IMR-90 (cell line): ENCODE results near the gene PLD2. TPM values are rescaled to one million over a fixed set of nuclear protein-coding genes. Genes with fewer than 3 reads are reported as not detected.
"Not testable (repeated sequence)": the region's sequence is repeated elsewhere in the genome, so short reads cannot be mapped to it uniquely, and the experiment has no call there.

Source experiments
- ATAC-seq: fragments of 200-7000 bp; cut with Tn5 transposase; 2 replicates; pipeline ENCODE4 v1.9.1; 2020; ENCODE audit warnings: low read depth, mild to moderate bottlenecking, moderate library complexity
- BruUV-seq: library from RNA; stranded (reverse); fragments of 400-500 nt; replicated peaks from 2 replicates; lab custom pipeline; 2021; lab: Mats Ljungman, UMichigan
- CTCF ChIA-PET: fragments of 300-600 bp; formaldehyde crosslinking; extraction: SDS; loops from one replicate; lab custom pipeline; 2021; ENCODE audit warnings: antibody characterized with exemption; lab: Yijun Ruan, JAX
- POLR2A ChIA-PET: fragments of 300-600 bp; sonication (Branson Sonifier 250); formaldehyde crosslinking; loops from one replicate; lab custom pipeline; 2022; ENCODE audit warnings: antibody characterized with exemption; ENCODE audit not compliant: unreplicated experiment; lab: Charles Lee
- DNase-seq: peaks from one replicate; pipeline ENCODE4 v3.0.0; 2013
- H2AFZ ChIP-seq: replicated peaks from 2 replicates; pipeline ENCODE3; 2013; ENCODE audit warnings: low read length, mild to moderate bottlenecking; ENCODE audit not compliant: poor library complexity
- H2AK5ac ChIP-seq: 2 replicates; pipeline ENCODE4 v1.6.1; 2013; ENCODE audit warnings: low read depth, low read length, inconsistent platforms
- H2AK9ac ChIP-seq: replicated peaks from 2 replicates; pipeline ENCODE3; 2013; ENCODE audit warnings: mild to moderate bottlenecking, low read depth, low read length, moderate library complexity; ENCODE audit not compliant: poor library complexity
- H2BK120ac ChIP-seq: 2 replicates; pipeline ENCODE4 v1.6.1; 2013; ENCODE audit warnings: low read depth, low read length, inconsistent platforms
- H2BK15ac ChIP-seq: 3 replicates; pipeline ENCODE4 v1.6.1; 2013; ENCODE audit warnings: low read depth, low read length, inconsistent platforms
- H2BK20ac ChIP-seq: 2 replicates; pipeline ENCODE4 v1.6.1; 2013; ENCODE audit warnings: low read depth, mild to moderate bottlenecking, inconsistent platforms, low read length, moderate library complexity
- H2BK5ac ChIP-seq: 2 replicates; pipeline ENCODE4 v1.6.1; 2013; ENCODE audit warnings: mild to moderate bottlenecking, low read depth, low read length, inconsistent platforms; ENCODE audit not compliant: poor library complexity, severe bottlenecking
- H3K14ac ChIP-seq: replicated peaks from 2 replicates; pipeline ENCODE4 v1.6.1; 2013; ENCODE audit warnings: low read depth, low read length, inconsistent platforms
- H3K18ac ChIP-seq: 2 replicates; pipeline ENCODE4 v1.6.1; 2013; ENCODE audit warnings: low read depth, low read length, control low read depth
- H3K23ac ChIP-seq: 2 replicates; pipeline ENCODE4 v1.6.1; 2013; ENCODE audit warnings: low read depth, low read length, inconsistent platforms
- H3K27ac ChIP-seq: 2 replicates; pipeline ENCODE4 v1.5.1; 2013; ENCODE audit warnings: mild to moderate bottlenecking, control low read depth, low read length; ENCODE audit not compliant: insufficient read depth
- H3K27me3 ChIP-seq: 2 replicates; pipeline ENCODE4 v1.6.1; 2013; ENCODE audit warnings: low read length; ENCODE audit not compliant: control insufficient read depth, insufficient read depth
- H3K36me3 ChIP-seq: 2 replicates; pipeline ENCODE4 v1.6.1; 2013; ENCODE audit warnings: low read length, mixed read lengths; ENCODE audit not compliant: control insufficient read depth, insufficient read depth
- H3K4ac ChIP-seq: 2 replicates; pipeline ENCODE4 v1.6.1; 2013; ENCODE audit warnings: low read depth, low read length, inconsistent platforms
- H3K4me1 ChIP-seq: 2 replicates; pipeline ENCODE4 v1.6.1; 2013; ENCODE audit warnings: low read length, mixed read lengths; ENCODE audit not compliant: control insufficient read depth, insufficient read depth
- H3K4me2 ChIP-seq: 2 replicates; pipeline ENCODE4 v1.6.1; 2013; ENCODE audit warnings: low read depth, mild to moderate bottlenecking, control low read depth, low read length, moderate library complexity
- H3K4me3 ChIP-seq: 2 replicates; pipeline ENCODE4 v1.5.1; 2013; ENCODE audit warnings: low read depth, mild to moderate bottlenecking, control low read depth, low read length, moderate library complexity; ENCODE audit not compliant: insufficient read depth
- H3K56ac ChIP-seq: 2 replicates; pipeline ENCODE4 v1.6.1; 2013; ENCODE audit warnings: low read length, inconsistent platforms; ENCODE audit not compliant: insufficient read depth; ENCODE audit errors: extremely low read depth
- H3K79me1 ChIP-seq, 2 experiments: 2 replicates each; pipeline ENCODE4 v1.6.1; 2013; ENCODE audit warnings: low read length in 2 of 2, inconsistent platforms in 1 of 2, low read depth in 1 of 2
- H3K9ac ChIP-seq: 2 replicates; pipeline ENCODE4 v1.6.1; 2013; ENCODE audit warnings: low read depth, low read length, control low read depth
- H3K9me1 ChIP-seq: 2 replicates; pipeline ENCODE4 v1.6.1; 2013; ENCODE audit warnings: low read length, inconsistent platforms; ENCODE audit not compliant: insufficient read depth
- H3K9me3 ChIP-seq: 2 replicates; pipeline ENCODE4 v1.6.1; 2013; ENCODE audit warnings: low read length; ENCODE audit not compliant: control insufficient read depth, insufficient read depth
- H4K20me1 ChIP-seq: 2 replicates; pipeline ENCODE4 v1.6.1; 2013; ENCODE audit warnings: low read length, inconsistent platforms; ENCODE audit not compliant: insufficient read depth
- H4K5ac ChIP-seq: 2 replicates; pipeline ENCODE4 v1.6.1; 2013; ENCODE audit warnings: mild to moderate bottlenecking, low read depth, low read length, control low read depth
- H4K8ac ChIP-seq, 2 experiments: 2 replicates each; pipeline ENCODE4 v1.6.1; 2013; ENCODE audit warnings: low read depth in 2 of 2, low read length in 2 of 2, control low read depth in 1 of 2, inconsistent platforms in 1 of 2
- H4K91ac ChIP-seq: 2 replicates; pipeline ENCODE4 v1.6.1; 2013; ENCODE audit warnings: low read depth, low read length, inconsistent platforms; ENCODE audit not compliant: insufficient read depth
- WGBS, 2 experiments: methylation state at CpG; one replicate each; pipeline versions ENCODE4 v1.1.5 to v1.1.7; 2013; ENCODE audit warnings: missing lambda C conversion rate in 2 of 2; ENCODE audit not compliant: insufficient read length in 1 of 2; ENCODE audit errors: extremely low coverage in 2 of 2; 5-methylcytosine and 5-hydroxymethylcytosine counted together
- dilution Hi-C: fragments of 300-500 bp; cut with HindIII; formaldehyde crosslinking; loops from one replicate; pipeline ENCODE4 v1.14.3; 2018; ENCODE audit warnings: low sequenced_read_pairs; ENCODE audit not compliant: unreplicated experiment
- in situ Hi-C: fragments of 300-500 bp; cut with MboI; formaldehyde crosslinking; loops from 3 replicates; pipeline ENCODE4 v1.14.3; 2019; ENCODE audit warnings: low sequenced_read_pairs, inconsistent platforms, mixed read lengths
- intact Hi-C: fragments of 100-400 bp; cut with micrococcal nuclease; formaldehyde crosslinking; loops from 2 replicates; pipeline ENCODE4 v1.10.0; 2022
- polyA plus RNA-seq, 3 experiments: library from polyadenylated mRNA; depleted of rRNA; stranded (reverse); fragments of >200 nt; gene quantifications; 2 replicates each; pipeline ENCODE4 v1.2.3, GENCODE V29; 2012; ENCODE audit warnings: low replicate concordance in 1 of 3
- total RNA-seq: library from RNA; depleted of rRNA; stranded (reverse); fragments of >200 nt; gene quantifications from 2 replicates; pipeline ENCODE4 v1.2.3, GENCODE V29; 2012

PLD2 gene
- total and polyA plus RNA-seq, 2 of the 4 experiments (the other 2 are of a cell fraction), result 12.5 to 28.0 TPM

DNA sequence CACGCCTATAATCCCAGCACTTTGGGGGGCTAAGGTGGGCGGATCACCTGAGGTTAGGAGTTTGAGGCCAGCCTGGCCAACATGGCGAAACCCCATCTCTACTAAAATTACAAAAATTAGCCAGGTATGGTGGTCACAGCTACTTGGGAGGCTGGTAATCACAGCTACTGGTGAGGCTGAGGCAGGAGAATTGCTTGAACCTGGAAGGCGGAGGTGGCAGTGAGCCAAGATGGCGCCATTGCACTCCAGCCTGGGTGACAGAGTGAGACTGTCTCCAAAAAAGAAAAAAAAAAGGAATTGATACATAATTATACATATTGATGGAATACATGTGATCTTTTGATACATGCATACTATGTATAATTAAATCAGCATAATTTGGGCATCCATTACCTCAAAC is 60.6 kb downstream of the PLD2 start:
- not testable (repeated sequence) for H3K27me3 ChIP-seq
- POLR2A ChIA-PET, result interaction anchor here (0.5 to 0.6 kb wide), 2 partner anchors 10 to 79 kb away, joined by 3 to 4 read pairs; no protein-coding TSS in a partner anchor

DNA sequence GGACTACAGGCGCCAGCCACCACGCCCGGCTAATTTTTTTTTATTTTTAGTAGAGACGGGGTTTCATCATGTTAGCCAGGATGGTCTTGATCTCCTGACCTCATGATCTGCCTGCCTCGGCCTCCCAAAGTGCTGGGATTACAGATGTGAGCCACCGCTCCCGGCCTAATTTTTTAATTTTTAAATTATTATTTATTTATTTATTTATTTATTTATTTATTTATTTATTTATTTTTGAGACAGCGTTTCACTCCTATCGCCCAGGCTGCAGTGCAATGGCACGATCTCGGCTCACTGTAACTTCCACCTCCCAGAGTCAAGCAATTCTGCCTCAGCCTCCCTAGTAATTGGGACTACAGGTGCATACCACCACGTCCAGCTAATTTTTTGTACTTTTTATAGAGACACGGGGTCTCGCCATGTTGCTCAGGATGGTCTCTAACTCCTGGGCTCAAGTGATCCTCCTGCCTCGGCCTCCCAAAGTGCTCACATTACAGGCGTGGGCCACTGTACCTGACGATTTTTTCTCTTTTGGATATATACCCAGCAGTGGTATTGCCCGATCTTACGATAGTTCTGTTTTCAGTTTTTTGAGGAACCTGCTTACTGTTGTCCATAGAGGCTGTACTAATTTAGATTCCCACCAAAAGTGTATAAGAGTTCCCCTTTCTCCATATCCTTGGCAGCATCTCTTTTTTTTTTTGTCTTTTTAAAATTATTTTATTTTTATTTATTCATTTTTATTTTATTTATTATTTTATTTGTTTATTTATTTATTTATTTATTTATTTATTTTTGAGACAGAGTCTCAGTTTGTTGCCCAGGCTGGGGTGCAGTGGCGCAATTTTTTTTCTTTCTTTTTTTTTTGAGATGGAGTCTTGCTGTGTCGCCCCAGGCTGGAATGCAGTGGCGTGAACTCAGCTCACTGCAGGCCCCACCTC is 62.4 kb downstream of the PLD2 start:
- DNase-seq, H3K4me1 ChIP-seq, H4K91ac ChIP-seq, BruUV-seq, H3K9ac ChIP-seq, H3K9me1 ChIP-seq, H2AK9ac ChIP-seq, H2BK20ac ChIP-seq, H3K23ac ChIP-seq, H2AK5ac ChIP-seq, H2BK120ac ChIP-seq, POLR2A ChIA-PET, H3K9me3 ChIP-seq, H4K20me1 ChIP-seq, intact Hi-C loops, H4K5ac ChIP-seq, H3K36me3 ChIP-seq, in situ Hi-C loops, H3K4ac ChIP-seq, H3K56ac ChIP-seq, H3K18ac ChIP-seq, H4K8ac ChIP-seq, H2BK15ac ChIP-seq, H3K27ac ChIP-seq, H2AFZ ChIP-seq, H2BK5ac ChIP-seq, H3K4me3 ChIP-seq, H3K27me3 ChIP-seq, dilution Hi-C loops, H3K14ac ChIP-seq, ATAC-seq, H3K4me2 ChIP-seq, CTCF ChIA-PET: not testable (repeated sequence)
- H3K79me1 ChIP-seq, result peaks cover 17 to 29% of the 10 kb centered on the region in 2 experiments; a peak in 3 of 4 replicates
- WGBS, 2 experiments, result 93% methylated on average over 9 of the region's 22 CpGs; no CpG with 5 or more reads in 1 of the 2 experiments

More for the DNA sequence above, 60.6 kb downstream of the PLD2 start:
- H3K4me1 ChIP-seq, ATAC-seq, H2AFZ ChIP-seq, H3K36me3 ChIP-seq, H2BK5ac ChIP-seq, H4K5ac ChIP-seq, in situ Hi-C loops, H2BK20ac ChIP-seq, H4K91ac ChIP-seq, DNase-seq, H2BK15ac ChIP-seq, H3K56ac ChIP-seq, H2AK5ac ChIP-seq, H3K18ac ChIP-seq, H3K4ac ChIP-seq, H2AK9ac ChIP-seq, H2BK120ac ChIP-seq, H3K14ac ChIP-seq, dilution Hi-C loops, BruUV-seq, H3K4me2 ChIP-seq, H3K27ac ChIP-seq, H3K4me3 ChIP-seq, H4K8ac ChIP-seq, intact Hi-C loops, H3K9me1 ChIP-seq, H3K23ac ChIP-seq, H3K9me3 ChIP-seq, H3K9ac ChIP-seq: not testable (repeated sequence)
- H4K20me1 ChIP-seq, result peaks cover 13% of the 10 kb centered on the region; the same call in 1 of the 2 replicates
- no CpG with 5 or more reads among the region's 5 CpGs for WGBS, 2 experiments
- CTCF ChIA-PET, result interaction anchor here (0.7 kb wide), 1 partner anchor 42 kb away, joined by 4 read pairs; no protein-coding TSS in a partner anchor
- H3K79me1 ChIP-seq, result peaks cover 17 to 31% of the 10 kb centered on the region in 2 experiments; a peak in 3 of 4 replicates
